ENCODE measurements around the gene MAG.
"Not testable (repeated sequence)": the region's sequence is repeated elsewhere in the genome, so short reads cannot be mapped to it uniquely, and the experiment has no call there.

MAG gene

DNA sequence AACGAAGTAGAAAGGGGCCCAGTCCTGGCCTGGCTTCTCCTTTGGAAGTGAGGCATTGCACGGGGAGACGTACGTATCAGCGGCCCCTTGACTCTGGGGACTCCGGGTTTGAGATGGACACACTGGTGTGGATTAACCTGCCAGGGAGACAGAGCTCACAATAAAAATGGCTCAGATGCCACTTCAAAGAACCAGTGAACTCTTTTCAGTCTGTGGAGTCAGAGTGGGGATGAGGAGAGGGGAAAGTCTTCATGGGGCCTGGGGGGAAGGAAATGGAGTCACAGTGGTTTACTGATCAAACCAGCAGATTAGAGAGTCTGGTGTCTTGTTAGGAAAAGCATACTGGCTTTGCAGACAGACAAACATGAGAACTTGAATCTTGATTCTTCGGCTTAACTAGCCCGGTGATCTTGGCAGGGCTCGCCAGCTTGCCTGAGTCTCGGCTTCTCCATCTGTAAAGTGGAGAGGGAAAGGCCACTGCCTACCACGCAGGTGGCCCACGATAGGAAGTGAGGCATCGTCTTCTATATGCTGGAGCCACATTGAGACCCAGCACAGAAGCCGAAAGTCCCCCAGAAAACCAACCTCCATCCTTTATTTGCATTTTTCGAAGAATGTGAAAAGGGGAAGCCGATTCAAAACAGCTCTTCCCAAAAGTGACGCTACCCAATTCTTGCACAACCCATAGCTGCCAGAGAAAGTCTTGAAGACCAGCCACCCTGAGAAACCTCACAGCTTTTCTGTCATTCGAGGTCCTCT is 55.4 kb downstream of the MAG start, which contains the start of gene FFAR1:
Gene FFAR1 (plus strand): TSS at position 732 of the 759 bp plus-strand sequence. CDS start 3,650 bp downstream, outside the sequence.
- no peak for DNase-seq

GRCh38 chr19:35347930-35348298 is 56.0 kb downstream of the MAG start:
- no peak for DNase-seq

DNA sequence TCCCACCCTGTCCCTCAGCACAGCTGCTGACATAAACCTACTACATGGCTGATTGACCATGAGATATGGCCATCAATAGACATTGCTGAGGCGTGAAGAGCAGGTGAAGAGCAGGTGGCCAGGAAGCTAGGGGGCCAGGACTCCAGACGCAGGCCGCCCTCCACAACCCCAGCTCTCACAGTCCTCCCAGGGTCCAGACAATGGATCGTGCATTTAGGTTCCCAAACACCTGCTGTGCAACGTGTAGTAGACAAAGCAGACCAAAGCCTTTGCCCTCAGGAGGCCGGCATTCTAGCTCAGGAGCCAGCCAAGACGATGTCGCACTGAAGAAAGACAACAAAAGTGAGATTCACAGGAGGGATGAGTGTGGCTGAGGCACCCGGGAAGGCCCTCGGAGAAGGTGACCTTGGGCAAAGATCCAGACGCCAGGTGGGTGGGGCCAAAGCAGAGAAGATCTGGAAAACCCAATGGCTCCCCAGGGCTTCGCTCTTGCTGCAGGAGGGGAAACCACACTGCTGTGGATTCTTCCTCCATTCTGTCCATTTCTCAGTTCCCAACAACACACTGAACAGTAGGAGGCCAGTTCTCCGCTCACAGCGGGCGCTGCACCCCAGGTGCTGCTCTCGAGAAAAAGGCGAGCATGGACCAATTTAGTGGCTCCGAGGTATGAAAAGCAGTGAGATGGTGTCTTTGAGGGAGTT is 57.1 kb downstream of the MAG start:
- no peak for DNase-seq

DNA sequence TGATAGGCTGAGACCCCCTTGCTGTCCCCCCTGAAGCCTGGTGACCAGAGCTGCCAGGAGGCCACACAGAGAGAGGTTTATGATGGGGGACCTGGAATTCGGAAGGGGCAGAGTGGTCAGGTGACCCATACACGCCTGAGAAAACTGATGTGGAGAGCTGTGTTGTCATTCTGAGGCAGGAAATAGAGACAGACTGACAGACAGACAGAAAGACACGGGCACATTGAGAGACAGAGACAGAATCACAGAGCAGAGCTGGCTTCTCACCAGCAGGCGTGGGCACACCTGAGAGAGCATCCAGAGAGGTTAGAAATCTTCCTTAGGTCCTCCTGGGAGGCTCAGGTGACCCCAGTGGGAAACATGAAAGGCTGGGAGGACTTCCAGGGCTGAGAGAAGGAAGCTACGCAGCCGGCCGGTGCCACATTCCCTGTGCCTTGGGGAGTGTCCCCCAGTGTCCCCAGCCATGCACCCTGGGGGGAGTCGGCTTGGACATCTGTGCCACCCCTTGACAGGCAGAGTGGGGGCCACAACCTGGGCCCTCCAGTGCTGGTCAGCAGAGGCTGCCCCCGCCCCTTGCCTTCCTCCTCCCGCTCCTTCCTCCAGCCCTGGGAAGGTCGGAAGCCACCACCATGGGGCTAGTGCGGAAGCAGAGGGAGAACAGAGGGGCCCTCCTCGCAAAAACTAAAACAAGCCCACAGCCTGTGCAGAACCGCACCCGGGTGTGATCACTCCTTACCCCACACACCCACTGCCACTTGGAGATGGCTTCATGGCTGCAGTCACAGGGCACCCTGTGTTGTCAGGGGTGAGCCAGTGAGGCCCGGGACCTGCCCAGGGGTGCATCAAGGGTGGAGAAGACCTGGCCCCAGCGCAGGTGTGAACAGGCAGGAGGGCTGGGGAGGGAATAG is 57.9 kb downstream of the MAG start:
- no peak for DNase-seq

GRCh38 chr19:35350591-35350990 is 58.6 kb downstream of the MAG start:
- no peak for DNase-seq

DNA sequence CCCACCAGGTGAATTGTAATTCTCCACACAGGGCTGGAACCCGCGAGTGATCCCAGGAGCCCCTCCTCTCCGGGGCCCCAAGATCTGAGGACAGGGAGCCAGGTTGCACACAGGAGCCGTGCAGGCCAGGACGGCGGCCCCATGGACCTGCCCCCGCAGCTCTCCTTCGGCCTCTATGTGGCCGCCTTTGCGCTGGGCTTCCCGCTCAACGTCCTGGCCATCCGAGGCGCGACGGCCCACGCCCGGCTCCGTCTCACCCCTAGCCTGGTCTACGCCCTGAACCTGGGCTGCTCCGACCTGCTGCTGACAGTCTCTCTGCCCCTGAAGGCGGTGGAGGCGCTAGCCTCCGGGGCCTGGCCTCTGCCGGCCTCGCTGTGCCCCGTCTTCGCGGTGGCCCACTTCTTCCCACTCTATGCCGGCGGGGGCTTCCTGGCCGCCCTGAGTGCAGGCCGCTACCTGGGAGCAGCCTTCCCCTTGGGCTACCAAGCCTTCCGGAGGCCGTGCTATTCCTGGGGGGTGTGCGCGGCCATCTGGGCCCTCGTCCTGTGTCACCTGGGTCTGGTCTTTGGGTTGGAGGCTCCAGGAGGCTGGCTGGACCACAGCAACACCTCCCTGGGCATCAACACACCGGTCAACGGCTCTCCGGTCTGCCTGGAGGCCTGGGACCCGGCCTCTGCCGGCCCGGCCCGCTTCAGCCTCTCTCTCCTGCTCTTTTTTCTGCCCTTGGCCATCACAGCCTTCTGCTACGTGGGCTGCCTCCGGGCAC is 59.6 kb downstream of the MAG start:
- DNase-seq, result no peak

- no peak for DNase-seq
Measured at GRCh38 chr19:35352177-35352447, 60.2 kb downstream of the MAG start.

DNA sequence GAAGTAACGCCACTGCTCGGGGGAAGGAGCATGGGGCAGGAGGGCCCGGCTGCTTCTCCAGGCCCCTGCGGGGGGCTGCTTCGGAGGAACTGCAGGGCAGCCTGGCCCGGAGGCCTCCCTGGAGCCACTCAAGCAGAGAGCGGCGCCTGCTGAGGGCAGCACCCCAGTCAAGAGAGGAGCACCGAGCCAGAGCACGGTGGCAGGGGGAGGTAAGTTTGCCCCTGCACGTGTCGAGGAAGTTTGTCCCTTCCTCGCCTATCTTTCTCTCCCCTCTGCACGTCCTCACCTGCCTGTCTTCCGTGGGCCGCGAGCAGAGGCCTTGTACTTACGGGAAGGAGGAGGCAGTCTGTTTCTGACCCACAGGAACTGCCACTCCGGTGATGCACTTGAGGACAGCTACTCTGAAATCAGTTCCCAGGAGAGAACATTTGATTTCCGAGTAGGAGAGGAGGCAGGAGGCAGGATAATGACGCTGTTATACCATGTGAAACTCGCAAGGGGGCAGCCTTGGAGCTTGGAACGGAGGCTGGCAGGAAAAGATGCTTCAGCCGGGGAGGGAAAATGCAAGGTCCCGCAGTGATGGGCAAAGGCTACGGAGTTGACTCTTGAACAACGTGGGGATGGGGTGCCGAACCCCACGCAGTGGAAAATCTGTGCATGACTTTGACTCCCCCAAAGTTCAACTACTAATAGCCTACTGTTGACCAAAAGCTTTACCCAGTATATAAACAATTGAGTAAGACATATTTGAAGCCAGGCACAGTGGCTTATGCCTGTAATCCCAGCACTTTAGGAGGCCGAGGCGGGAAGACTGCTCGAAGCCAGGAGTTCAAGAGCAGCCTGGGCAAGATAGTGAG is 60.7 kb downstream of the MAG start:
- peak; percentile 48 for DNase-seq

- DNase-seq, result no peak
Measured at GRCh38 chr19:35353635-35354034, 61.7 kb downstream of the MAG start.

GRCh38 chr19:35354898-35355297 is 62.9 kb downstream of the MAG start:
- DNase-seq, result no peak

DNA sequence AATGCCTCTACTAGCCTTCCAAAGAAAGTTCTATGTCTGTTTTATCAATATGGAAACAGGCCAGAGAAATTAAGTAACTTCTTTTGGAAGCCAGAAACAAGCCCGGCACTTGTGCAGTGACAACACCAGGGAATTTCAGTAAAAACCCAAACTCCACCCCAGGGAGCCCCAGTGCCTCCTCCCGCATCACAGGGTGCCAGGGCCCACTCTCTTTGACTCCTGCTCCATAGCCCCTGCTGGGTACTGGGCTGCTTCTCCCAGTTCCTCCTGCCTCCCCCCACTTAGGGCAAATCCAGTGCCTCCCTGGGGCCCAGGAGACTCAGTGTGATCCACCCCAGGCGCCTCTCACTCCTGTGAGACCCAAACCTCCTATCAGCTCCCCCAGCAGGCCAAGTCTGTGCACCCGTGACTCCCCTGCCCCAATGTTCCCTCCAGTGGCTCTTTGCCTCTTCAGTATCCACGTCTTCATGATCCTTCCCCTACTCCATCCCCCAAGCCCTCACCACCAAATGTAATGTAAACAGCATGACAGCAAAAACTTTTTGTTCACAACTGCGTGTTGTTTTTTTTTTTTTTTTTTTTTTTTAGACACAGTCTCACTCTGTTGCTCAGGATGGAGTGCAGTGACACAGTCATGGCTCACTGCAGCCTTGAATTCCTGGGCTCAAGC is 64.0 kb downstream of the MAG start:
- DNase-seq, result no peak

DNA sequence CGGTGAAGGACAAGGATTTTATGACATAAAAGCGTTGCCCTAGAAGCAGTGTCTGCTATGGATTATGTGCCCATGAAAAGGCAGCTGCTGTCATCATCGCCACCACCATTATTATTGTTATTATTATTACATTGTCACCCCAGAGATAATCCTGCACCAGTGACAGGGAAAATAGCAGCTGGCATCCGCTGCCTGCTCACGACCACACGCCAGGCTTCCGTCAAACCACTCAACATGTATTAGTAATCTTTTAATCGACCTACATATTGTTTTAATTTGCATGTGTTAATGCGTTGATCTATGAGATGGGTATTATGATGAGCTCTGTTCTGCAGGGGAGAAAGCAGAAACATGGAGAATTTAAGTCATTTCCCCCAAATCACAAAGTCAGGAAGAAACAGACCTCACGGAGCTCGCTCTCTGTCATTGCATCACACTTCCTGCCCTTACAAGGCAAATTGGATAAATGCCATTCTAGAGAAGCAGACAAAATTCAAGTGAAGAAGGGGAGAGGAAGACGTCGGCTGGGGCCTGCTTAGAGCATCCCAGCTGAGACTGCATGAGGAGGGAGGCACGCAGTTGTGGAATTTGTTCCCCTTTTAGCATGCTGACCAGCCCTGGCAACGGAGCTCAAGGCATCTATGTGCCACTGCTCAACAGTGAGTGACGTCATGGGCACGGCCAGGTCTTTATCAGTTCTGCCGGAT is 66.1 kb downstream of the MAG start, which contains the start of gene FFAR3:
Gene FFAR3 (plus strand): TSS at position 594 of the 707 bp plus-strand sequence. CDS start 431 bp downstream, outside the sequence.
- DNase-seq, result no peak

DNA sequence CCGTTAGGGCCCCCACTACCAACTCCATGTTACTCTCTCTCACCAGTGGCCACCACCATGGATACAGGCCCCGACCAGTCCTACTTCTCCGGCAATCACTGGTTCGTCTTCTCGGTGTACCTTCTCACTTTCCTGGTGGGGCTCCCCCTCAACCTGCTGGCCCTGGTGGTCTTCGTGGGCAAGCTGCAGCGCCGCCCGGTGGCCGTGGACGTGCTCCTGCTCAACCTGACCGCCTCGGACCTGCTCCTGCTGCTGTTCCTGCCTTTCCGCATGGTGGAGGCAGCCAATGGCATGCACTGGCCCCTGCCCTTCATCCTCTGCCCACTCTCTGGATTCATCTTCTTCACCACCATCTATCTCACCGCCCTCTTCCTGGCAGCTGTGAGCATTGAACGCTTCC is 66.9 kb downstream of the MAG start:
- not testable (repeated sequence) for DNase-seq

DNA sequence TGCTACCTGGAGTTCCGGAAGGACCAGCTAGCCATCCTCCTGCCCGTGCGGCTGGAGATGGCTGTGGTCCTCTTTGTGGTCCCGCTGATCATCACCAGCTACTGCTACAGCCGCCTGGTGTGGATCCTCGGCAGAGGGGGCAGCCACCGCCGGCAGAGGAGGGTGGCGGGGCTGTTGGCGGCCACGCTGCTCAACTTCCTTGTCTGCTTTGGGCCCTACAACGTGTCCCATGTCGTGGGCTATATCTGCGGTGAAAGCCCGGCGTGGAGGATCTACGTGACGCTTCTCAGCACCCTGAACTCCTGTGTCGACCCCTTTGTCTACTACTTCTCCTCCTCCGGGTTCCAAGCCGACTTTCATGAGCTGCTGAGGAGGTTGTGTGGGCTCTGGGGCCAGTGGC is 67.4 kb downstream of the MAG start:
- DNase-seq, result not testable (repeated sequence)

GRCh38 chr19:35360081-35360480 is 68.1 kb downstream of the MAG start:
- not testable (repeated sequence) for DNase-seq

GRCh38 chr19:35360880-35361420 is 69.0 kb downstream of the MAG start:
- no peak for DNase-seq

GRCh38 chr19:35362261-35363000 is 70.5 kb downstream of the MAG start:
- DNase-seq, result no peak

DNA sequence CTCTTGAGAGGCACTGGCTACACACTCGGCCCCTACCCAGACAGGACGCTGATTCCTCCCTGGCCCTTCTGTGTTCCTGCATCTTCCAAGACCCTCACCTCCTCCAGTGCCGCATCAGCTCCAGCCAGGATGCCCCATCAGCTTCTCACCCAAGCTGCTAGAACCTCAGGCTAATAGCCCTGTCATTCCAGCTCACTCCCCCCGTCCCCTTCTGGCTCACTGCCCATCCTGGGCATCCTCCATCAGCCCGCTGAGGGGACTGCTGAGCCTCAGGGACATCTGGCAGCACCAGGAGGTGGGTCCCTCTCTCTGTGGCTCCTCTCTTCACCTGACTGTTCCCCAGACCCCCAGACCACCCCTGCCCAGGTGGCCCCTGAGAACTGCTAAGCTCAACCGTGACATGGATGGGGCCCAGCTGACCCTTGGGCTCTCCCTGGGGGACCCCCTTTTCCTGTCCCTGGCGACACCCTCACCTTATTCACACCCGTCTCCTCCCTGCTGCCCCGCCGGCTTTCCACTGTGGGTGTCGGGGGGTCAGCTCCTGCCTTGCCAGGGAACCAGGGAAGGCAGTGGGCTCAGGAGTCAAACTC is 71.1 kb downstream of the MAG start:
- no peak for DNase-seq
